T-helper 2 cell (primary cell): ENCODE results near the gene NACC2.
A peak's percentile ranks its signal among the peaks of the same experiment; 100 is the strongest.
"Not testable (repeated sequence)": the region's sequence is repeated elsewhere in the genome, so short reads cannot be mapped to it uniquely, and the experiment has no call there.

Experiments
- DNase-seq, 5 experiments: peaks; one replicate each; pipeline versions ENCODE4 v3.0.0 to v3.0.0-alpha.2; 2012 to 2022

Gene NACC2

GRCh38 chr9:135973277-135974219, 121.5 kb downstream of the NACC2 start:
- no peak for DNase-seq

GRCh38 chr9:135971892-135972291, 123.2 kb downstream of the NACC2 start:
- peak in 3 of 5 experiments; percentile 17 to 46 (median 18) for DNase-seq

- DNase-seq: no peak
Observed at GRCh38 chr9:135971111-135971766, 123.8 kb downstream of the NACC2 start.

GRCh38 chr9:135970128-135970815, 124.8 kb downstream of the NACC2 start:
- no peak for DNase-seq

- no peak for DNase-seq
Observed at GRCh38 chr9:135969064-135969683, 125.9 kb downstream of the NACC2 start.

- DNase-seq: no peak
Observed at GRCh38 chr9:135968601-135969000, 126.5 kb downstream of the NACC2 start.

GRCh38 chr9:135968083-135968476, 127.0 kb downstream of the NACC2 start:
- no peak for DNase-seq

- DNase-seq: not testable (repeated sequence)
Observed at GRCh38 chr9:135966916-135967260, 128.2 kb downstream of the NACC2 start.

GRCh38 chr9:135965124-135965756, 129.8 kb downstream of the NACC2 start:
- no peak for DNase-seq

- no peak for DNase-seq
Observed at GRCh38 chr9:135963938-135964337, 131.2 kb downstream of the NACC2 start.

GRCh38 chr9:135963338-135963737, 131.8 kb downstream of the NACC2 start:
- DNase-seq: no peak

- no peak for DNase-seq
Observed at GRCh38 chr9:135962696-135963307, 132.3 kb downstream of the NACC2 start.

GRCh38 chr9:135961811-135962695, 133.0 kb downstream of the NACC2 start:
- DNase-seq: no peak

GRCh38 chr9:135961277-135961715, 133.8 kb downstream of the NACC2 start, which contains the start of gene UBAC1:
Gene UBAC1 (minus strand): TSS chr9:135961373. CDS start chr9:135961162, 211 bp downstream.
- peak; percentile 89 to 98 (median 93) for DNase-seq

- peak in 1 of 5 experiments; percentile 31 for DNase-seq
Observed at GRCh38 chr9:135960411-135961276, 134.4 kb downstream of the NACC2 start.

- no peak for DNase-seq
Observed at GRCh38 chr9:135959814-135960213, 135.3 kb downstream of the NACC2 start.

GRCh38 chr9:135958485-135958884, 136.6 kb downstream of the NACC2 start:
- no peak for DNase-seq

- no peak for DNase-seq
Observed at GRCh38 chr9:135957431-135957830, 137.7 kb downstream of the NACC2 start.

- no peak for DNase-seq
Observed at GRCh38 chr9:135956802-135957174, 138.3 kb downstream of the NACC2 start.
